ENCODE measurements around the gene PDZD2. TPM values are rescaled to one million over a fixed set of nuclear protein-coding genes. Genes with fewer than 3 reads are reported as not detected.
"Not testable (repeated sequence)": the region's sequence is repeated elsewhere in the genome, so short reads cannot be mapped to it uniquely, and the experiment has no call there.

The PDZD2 gene
- total and polyA plus RNA-seq, 9 donors: 4.6 to 12.6 (median 7.9) TPM

DNA sequence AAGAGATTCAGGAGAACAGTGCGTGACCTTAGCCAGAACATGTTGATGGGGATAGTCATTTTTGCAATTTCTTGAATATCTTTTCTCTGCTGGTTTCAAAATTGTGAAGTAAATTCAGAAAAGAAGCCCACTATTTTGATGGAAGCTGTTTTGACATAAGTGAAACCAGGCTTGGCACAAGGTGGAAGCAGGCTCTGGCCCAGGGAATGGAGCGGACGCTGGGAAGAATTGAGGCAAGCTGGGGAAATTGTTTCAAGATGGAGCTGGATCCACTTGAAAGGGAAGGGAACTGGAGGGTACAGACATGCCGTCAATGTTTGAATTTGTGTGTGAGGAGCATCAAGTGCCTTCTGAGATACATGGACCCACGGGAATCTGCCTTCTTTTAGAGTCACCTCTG, 328.0 kb downstream of the PDZD2 start:
- H3K9me3 ChIP-seq (replicated peaks; ENCODE audit: control insufficient read depth, low read depth, low read length): no peaks in the 10 kb centered on the region
- DNase-seq: no peak
- peaks cover 21% of the 10 kb centered on the region for H3K4me1 ChIP-seq (ENCODE audit: control insufficient read depth, insufficient read depth, low read length)
- WGBS (ENCODE audit: insufficient coverage): 90% methylated on average over 5 of the region's 5 CpGs
- H3K27me3 ChIP-seq (ENCODE audit: control insufficient read depth, insufficient read depth, low read length): no peaks in the 10 kb centered on the region
- no peaks in the 10 kb centered on the region for H3K36me3 ChIP-seq (ENCODE audit: control insufficient read depth, insufficient read depth, low read length)
- no peak overlapping the region for H3K4me3 ChIP-seq (ENCODE audit: low read length)
- no peak overlapping the region for H3K27ac ChIP-seq (ENCODE audit: low read length)

DNA sequence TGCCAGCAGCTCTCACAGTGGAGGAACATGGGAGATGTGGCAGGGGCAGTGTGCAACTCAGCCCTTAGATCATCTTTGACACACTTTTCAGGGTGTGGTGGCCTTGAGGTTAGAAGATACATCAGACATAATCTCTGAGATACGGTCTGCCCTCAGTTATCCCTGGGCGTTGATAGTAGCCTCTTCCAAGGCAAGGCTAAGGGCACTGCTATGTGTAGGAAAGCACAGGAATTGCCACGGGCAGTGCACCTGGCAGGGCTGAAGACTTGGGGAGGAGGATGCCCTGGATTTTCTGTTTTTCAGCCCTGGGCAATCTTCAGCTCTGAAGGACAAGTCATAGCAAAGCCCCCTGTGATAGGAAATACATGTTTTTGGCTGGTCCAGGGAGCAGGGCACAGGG, 328.5 kb downstream of the PDZD2 start:
- Histone ChIP-seq H3K27me3 (ENCODE audit: control insufficient read depth, insufficient read depth, low read length) (no peaks in the 10 kb centered on the region), H3K27ac (ENCODE audit: low read length) (no peak overlapping the region), H3K36me3 (ENCODE audit: control insufficient read depth, insufficient read depth, low read length) (no peaks in the 10 kb centered on the region), H3K9me3 (replicated peaks; ENCODE audit: control insufficient read depth, low read depth, low read length) (no peaks in the 10 kb centered on the region), H3K4me3 (ENCODE audit: low read length) (no peak overlapping the region), H3K4me1 (ENCODE audit: control insufficient read depth, insufficient read depth, low read length) (peaks cover 18% of the 10 kb centered on the region)
- 80% methylated on average over 1 of the region's 3 CpGs for WGBS (ENCODE audit: insufficient coverage)
- DNase-seq: no peak

DNA sequence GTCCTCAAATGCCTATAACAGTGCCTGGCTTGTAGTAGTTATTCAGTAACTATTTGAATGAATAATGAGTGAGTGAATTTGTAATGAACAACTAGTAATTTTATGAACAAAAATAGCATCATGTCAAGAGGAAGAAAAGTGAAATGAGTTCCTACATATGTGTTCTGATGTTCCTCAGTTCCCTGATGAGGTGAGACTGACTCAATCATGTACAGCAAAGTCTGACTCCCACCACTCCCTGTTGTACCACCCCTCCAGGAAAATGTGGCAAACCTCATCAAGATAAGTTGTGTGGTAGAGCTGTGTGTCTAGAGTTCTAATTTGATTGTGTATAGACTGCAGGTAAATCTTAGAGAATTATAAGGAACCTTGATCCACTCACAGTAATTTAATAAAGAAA, 333.6 kb downstream of the PDZD2 start:
- Histone ChIP-seq H3K9me3 (replicated peaks; ENCODE audit: control insufficient read depth, low read depth, low read length) (no peaks in the 10 kb centered on the region), H3K4me3 (ENCODE audit: low read length) (no peak overlapping the region), H3K27ac (ENCODE audit: low read length) (no peak overlapping the region), H3K36me3 (ENCODE audit: control insufficient read depth, insufficient read depth, low read length) (no peaks in the 10 kb centered on the region), H3K27me3 (ENCODE audit: control insufficient read depth, insufficient read depth, low read length) (no peaks in the 10 kb centered on the region), H3K4me1 (ENCODE audit: control insufficient read depth, insufficient read depth, low read length) (no peaks in the 10 kb centered on the region)
- no peak for DNase-seq

DNA sequence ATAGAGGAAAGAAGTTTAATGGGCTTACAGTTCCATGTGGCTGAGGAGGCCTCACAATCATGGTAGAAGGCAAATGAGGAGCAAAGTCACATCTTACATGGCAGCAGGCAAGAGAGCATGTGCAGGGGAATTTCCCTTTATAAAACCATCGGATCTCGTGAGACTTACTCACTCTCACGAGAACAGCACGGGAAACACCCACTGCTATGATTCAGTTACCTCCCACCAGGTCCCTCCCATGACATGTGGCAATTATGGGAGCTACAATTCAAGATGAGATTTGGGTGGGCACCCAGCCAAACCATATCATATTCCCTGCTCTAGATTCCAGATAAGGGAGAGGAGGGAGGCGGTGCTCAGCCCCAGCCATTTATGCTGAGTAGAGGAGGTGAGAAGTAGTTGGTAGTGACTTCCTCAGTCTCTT, 336.3 kb downstream of the PDZD2 start:
- H3K9me3 ChIP-seq (replicated peaks; ENCODE audit: control insufficient read depth, low read depth, low read length): not testable (repeated sequence)

DNA sequence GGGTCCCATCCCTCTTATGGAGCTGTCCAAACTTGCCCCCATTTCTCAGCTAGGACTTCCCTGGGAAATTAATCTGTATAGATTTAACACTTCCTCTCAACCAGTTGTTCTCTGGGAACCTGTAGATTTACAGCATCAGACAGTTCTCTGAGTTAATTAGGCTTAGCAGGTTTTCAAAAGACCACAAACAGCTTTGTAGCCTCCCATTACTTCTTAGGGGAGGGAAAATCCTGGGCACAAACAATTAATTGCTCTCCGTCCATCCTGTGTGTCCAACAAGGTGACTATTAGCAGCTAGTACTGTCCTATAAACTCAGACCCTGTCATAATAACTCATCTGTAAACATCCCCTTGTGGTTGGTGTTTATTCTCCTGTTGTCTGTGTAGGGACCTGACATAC, 337.2 kb downstream of the PDZD2 start:
- WGBS (ENCODE audit: insufficient coverage): no CpG with 5 or more reads among the region's 1 CpG
- Histone ChIP-seq H3K4me3 (ENCODE audit: low read length) (no peak overlapping the region), H3K36me3 (ENCODE audit: control insufficient read depth, insufficient read depth, low read length) (no peaks in the 10 kb centered on the region), H3K4me1 (ENCODE audit: control insufficient read depth, insufficient read depth, low read length) (no peaks in the 10 kb centered on the region), H3K27ac (ENCODE audit: low read length) (no peak overlapping the region), H3K27me3 (ENCODE audit: control insufficient read depth, insufficient read depth, low read length) (no peaks in the 10 kb centered on the region), H3K9me3 (replicated peaks; ENCODE audit: control insufficient read depth, low read depth, low read length) (no peaks in the 10 kb centered on the region)
- no peak for DNase-seq

More for the DNA sequence above, 336.3 kb downstream of the PDZD2 start:
- DNase-seq; H3K36me3 ChIP-seq (ENCODE audit: control insufficient read depth, insufficient read depth, low read length); H3K4me3 ChIP-seq (ENCODE audit: low read length); H3K4me1 ChIP-seq (ENCODE audit: control insufficient read depth, insufficient read depth, low read length); H3K27me3 ChIP-seq (ENCODE audit: control insufficient read depth, insufficient read depth, low read length); H3K27ac ChIP-seq (ENCODE audit: low read length): not testable (repeated sequence)
- whole genome bisulfite sequencing (ENCODE audit: insufficient coverage): 93% methylated on average over 3 of the region's 5 CpGs

DNA sequence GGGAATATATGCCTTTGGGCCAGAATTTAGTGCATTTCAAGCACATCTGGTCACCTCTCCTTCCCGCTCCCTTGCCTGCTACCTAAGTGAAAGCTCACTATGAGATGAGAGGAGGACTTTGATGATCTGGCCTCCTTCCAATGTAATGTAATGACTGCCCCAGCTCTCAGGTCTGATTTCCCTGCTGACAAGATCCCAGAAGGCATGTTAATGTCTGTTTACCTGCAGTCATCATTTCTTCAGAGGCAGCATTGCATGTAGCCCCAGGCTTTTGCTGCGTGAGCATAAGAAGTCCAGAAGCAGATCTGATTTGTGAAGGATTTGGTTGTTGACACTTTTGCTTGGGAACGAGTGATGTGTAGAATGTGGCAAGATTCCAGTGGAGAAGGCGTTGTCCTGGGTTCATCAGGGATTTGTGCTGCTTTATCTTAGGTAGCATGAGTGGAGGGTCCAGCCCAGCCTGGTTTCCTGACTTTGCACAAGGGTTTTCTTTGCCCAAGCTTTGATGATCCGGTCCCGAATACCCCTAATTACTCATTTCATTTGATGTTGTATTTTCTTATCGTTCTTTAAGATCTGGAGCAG, 342.5 kb downstream of the PDZD2 start:
- no peak for DNase-seq
- no peaks in the 10 kb centered on the region for H3K9me3 ChIP-seq (replicated peaks; ENCODE audit: control insufficient read depth, low read depth, low read length)
- H3K36me3 ChIP-seq (ENCODE audit: control insufficient read depth, insufficient read depth, low read length): no peaks in the 10 kb centered on the region
- no peak overlapping the region for H3K4me3 ChIP-seq (ENCODE audit: low read length)
- peaks cover 23% of the 10 kb centered on the region for H3K4me1 ChIP-seq (ENCODE audit: control insufficient read depth, insufficient read depth, low read length)
- 61% methylated on average over 2 of the region's 7 CpGs for WGBS (ENCODE audit: insufficient coverage)
- no peaks in the 10 kb centered on the region for H3K27me3 ChIP-seq (ENCODE audit: control insufficient read depth, insufficient read depth, low read length)
- H3K27ac ChIP-seq (ENCODE audit: low read length): no peak overlapping the region

DNA sequence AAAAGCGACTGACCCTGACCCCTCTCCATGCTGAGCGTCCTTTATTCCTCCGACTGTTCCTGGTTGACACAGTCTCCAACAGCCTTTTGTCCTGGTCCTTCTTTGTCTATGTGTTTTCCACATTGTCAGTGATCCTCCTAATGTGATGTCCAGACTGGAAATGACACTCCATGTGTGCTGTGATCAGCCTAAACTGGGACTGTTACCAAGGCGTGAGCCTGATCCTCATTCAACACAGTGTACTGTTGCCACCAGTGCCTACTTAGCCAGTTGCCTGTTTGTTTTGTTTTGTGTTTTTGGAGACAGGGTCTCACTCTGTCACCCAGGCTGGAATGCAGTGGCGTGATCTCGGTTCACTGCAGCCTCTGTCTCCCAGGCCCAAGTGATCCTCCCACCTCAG, 343.1 kb downstream of the PDZD2 start:
- Histone ChIP-seq H3K4me1 (ENCODE audit: control insufficient read depth, insufficient read depth, low read length) (peaks cover 23% of the 10 kb centered on the region), H3K4me3 (ENCODE audit: low read length) (no peak overlapping the region), H3K27ac (ENCODE audit: low read length) (no peak overlapping the region), H3K36me3 (ENCODE audit: control insufficient read depth, insufficient read depth, low read length) (no peaks in the 10 kb centered on the region), H3K9me3 (replicated peaks; ENCODE audit: control insufficient read depth, low read depth, low read length) (peaks cover under 1% of the 10 kb centered on the region), H3K27me3 (ENCODE audit: control insufficient read depth, insufficient read depth, low read length) (no peaks in the 10 kb centered on the region)
- no peak for DNase-seq
- WGBS (ENCODE audit: insufficient coverage): 94% methylated on average over 2 of the region's 6 CpGs

DNA sequence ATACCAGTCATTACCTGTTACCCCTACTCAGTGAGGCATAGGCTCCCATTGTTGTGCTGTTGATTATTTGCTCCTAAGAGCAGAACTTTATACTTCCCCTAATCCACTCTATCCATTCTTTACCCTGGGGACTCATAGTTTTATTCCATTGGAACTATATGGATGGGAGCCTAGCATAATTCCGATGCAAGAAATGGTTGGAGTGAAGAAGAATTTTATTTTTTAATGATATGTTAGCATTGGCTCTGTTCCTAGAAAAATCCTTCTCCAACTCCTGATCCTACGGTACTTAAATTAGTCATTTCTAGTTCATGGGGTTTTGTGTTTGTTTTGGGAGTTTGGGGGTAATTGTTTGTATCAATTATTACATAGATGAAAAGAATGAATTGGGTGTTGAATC, 343.7 kb downstream of the PDZD2 start:
- Histone ChIP-seq H3K36me3 (ENCODE audit: control insufficient read depth, insufficient read depth, low read length) (no peaks in the 10 kb centered on the region), H3K9me3 (replicated peaks; ENCODE audit: control insufficient read depth, low read depth, low read length) (peaks cover 6% of the 10 kb centered on the region), H3K27ac (ENCODE audit: low read length) (no peak overlapping the region), H3K27me3 (ENCODE audit: control insufficient read depth, insufficient read depth, low read length) (no peaks in the 10 kb centered on the region), H3K4me1 (ENCODE audit: control insufficient read depth, insufficient read depth, low read length) (peaks cover 23% of the 10 kb centered on the region), H3K4me3 (ENCODE audit: low read length) (no peak overlapping the region)
- DNase-seq: peak; percentile 71
- WGBS (ENCODE audit: insufficient coverage): no CpG with 5 or more reads among the region's 2 CpGs

DNA sequence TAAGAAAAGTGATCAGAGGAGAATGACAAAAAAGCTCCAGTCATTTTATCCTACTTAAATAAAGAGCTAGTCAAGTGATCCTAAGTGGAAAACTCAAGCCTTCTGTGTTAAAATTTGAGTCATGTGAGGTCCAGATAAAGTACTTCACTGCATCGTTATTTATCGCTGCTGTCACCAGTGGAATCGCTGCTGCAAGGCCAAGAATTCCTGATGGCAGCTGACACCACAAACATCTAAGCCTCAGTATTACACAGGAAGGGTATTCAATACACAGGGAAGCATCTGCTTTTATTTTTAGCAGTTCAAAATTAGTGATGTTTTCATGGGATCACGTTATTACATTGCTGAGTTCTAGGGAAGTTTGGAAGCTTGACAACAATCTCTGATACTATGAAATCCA, 344.9 kb downstream of the PDZD2 start:
- H3K27ac ChIP-seq (ENCODE audit: low read length): no peak overlapping the region
- H3K9me3 ChIP-seq (replicated peaks; ENCODE audit: control insufficient read depth, low read depth, low read length): peaks cover 9% of the 10 kb centered on the region
- 9% methylated on average over 4 of the region's 4 CpGs for WGBS (ENCODE audit: insufficient coverage)
- no peaks in the 10 kb centered on the region for H3K36me3 ChIP-seq (ENCODE audit: control insufficient read depth, insufficient read depth, low read length)
- H3K4me3 ChIP-seq (ENCODE audit: low read length): no peak overlapping the region
- DNase-seq: peak; percentile 78
- peaks cover 25% of the 10 kb centered on the region for H3K4me1 ChIP-seq (ENCODE audit: control insufficient read depth, insufficient read depth, low read length)
- no peaks in the 10 kb centered on the region for H3K27me3 ChIP-seq (ENCODE audit: control insufficient read depth, insufficient read depth, low read length)

DNA sequence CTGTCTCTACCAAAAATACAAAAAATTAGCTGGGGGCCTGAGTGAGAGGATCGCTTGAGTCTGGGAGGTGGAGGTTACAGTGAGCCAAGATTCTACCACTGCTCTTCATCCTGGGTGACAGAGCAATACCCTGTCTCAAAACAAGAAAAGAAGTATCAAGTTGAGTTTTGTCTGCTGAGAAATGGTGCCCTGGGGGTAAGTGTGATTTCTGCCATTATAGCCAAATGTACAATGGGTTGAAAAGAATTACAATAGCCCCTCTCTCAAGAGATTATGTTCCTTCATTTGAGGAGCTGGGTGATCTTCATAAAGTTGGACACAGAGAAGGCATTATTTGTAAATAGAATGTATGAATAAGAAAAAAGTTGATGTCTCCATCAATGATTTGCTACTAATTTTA, 345.8 kb downstream of the PDZD2 start:
- H3K4me1 ChIP-seq (ENCODE audit: control insufficient read depth, insufficient read depth, low read length): peaks cover 25% of the 10 kb centered on the region
- WGBS (ENCODE audit: insufficient coverage): no CpG with 5 or more reads among the region's 1 CpG

DNA sequence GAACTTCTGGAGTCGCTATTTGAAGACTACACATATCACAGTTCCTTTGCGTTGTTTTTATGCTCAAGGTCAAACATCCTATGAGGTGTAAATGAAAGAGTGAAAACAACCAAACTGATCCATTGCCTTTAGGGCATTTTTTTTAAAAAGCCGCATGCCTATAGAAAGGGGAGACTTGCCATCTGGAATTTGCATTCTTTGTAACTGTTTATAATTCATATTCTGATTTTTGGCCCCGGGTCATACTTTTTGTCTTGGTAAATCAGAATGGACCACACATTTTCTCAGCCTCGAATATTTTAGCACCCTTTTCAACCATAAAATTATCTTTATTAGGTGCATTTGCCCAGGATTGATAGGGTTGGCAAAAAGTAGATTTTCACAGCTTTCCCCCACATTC, 347.2 kb downstream of the PDZD2 start:
- no peak for DNase-seq
- H3K27me3 ChIP-seq (ENCODE audit: control insufficient read depth, insufficient read depth, low read length): no peaks in the 10 kb centered on the region
- no peak overlapping the region for H3K27ac ChIP-seq (ENCODE audit: low read length)
- no CpG with 5 or more reads among the region's 5 CpGs for WGBS (ENCODE audit: insufficient coverage)
- H3K4me3 ChIP-seq (ENCODE audit: low read length): no peak overlapping the region
- H3K4me1 ChIP-seq (ENCODE audit: control insufficient read depth, insufficient read depth, low read length): peaks cover 27% of the 10 kb centered on the region
- H3K9me3 ChIP-seq (replicated peaks; ENCODE audit: control insufficient read depth, low read depth, low read length): peaks cover 9% of the 10 kb centered on the region
- no peaks in the 10 kb centered on the region for H3K36me3 ChIP-seq (ENCODE audit: control insufficient read depth, insufficient read depth, low read length)

More for the DNA sequence above, 345.8 kb downstream of the PDZD2 start:
- H3K27me3 ChIP-seq (ENCODE audit: control insufficient read depth, insufficient read depth, low read length): no peaks in the 10 kb centered on the region
- no peaks in the 10 kb centered on the region for H3K36me3 ChIP-seq (ENCODE audit: control insufficient read depth, insufficient read depth, low read length)
- DNase-seq: no peak
- no peak overlapping the region for H3K27ac ChIP-seq (ENCODE audit: low read length)
- H3K9me3 ChIP-seq (replicated peaks; ENCODE audit: control insufficient read depth, low read depth, low read length): peaks cover 9% of the 10 kb centered on the region
- no peak overlapping the region for H3K4me3 ChIP-seq (ENCODE audit: low read length)
